NCI-H128 (cell line): Measurements from ENCODE around the gene BMP6.

Experiments
- DNase-seq: peaks from one replicate; lab custom pipeline; 2025; ENCODE audit not compliant: unreplicated experiment; lab: John Stamatoyannopoulos, UW

The BMP6 gene

GRCh38 chr6:7821426-7821825 lies 95.5 kb downstream of the BMP6 start:
- DNase-seq = no peak

- DNase-seq = no peak
These were observed 97.7 kb downstream of the BMP6 start for GRCh38 chr6:7823552-7823951.

GRCh38 chr6:7825986-7826385 lies 100.1 kb downstream of the BMP6 start:
- no peak for DNase-seq

GRCh38 chr6:7827142-7827541 lies 101.2 kb downstream of the BMP6 start:
- DNase-seq = no peak

GRCh38 chr6:7828124-7828523 lies 102.2 kb downstream of the BMP6 start:
- DNase-seq = no peak

- DNase-seq = no peak
These were observed 107.2 kb downstream of the BMP6 start for GRCh38 chr6:7832904-7833750.

GRCh38 chr6:7833751-7834070 lies 107.8 kb downstream of the BMP6 start:
- DNase-seq = no peak

- DNase-seq = no peak
These were observed 110.6 kb downstream of the BMP6 start for GRCh38 chr6:7836371-7837026.

- no peak for DNase-seq
These were observed 116.0 kb downstream of the BMP6 start for GRCh38 chr6:7841781-7842468.

- no peak for DNase-seq
These were observed 121.3 kb downstream of the BMP6 start for GRCh38 chr6:7846966-7847818.

GRCh38 chr6:7848229-7848628 lies 122.3 kb downstream of the BMP6 start:
- DNase-seq = no peak

GRCh38 chr6:7851780-7852179 lies 125.9 kb downstream of the BMP6 start:
- no peak for DNase-seq

- no peak for DNase-seq
These were observed 133.7 kb downstream of the BMP6 start for GRCh38 chr6:7859591-7859990.

- DNase-seq = no peak
These were observed 139.9 kb downstream of the BMP6 start for GRCh38 chr6:7865781-7866180.

- no peak for DNase-seq
These were observed 140.6 kb downstream of the BMP6 start for GRCh38 chr6:7866526-7866925.

GRCh38 chr6:7868926-7869325 lies 143.0 kb downstream of the BMP6 start:
- no peak for DNase-seq

- no peak for DNase-seq
These were observed 152.6 kb downstream of the BMP6 start for GRCh38 chr6:7878401-7878964.

GRCh38 chr6:7879043-7879442 lies 153.1 kb downstream of the BMP6 start:
- no peak for DNase-seq

GRCh38 chr6:7879579-7879978 lies 153.7 kb downstream of the BMP6 start:
- no peak for DNase-seq

GRCh38 chr6:7879980-7880717 lies 154.2 kb downstream of the BMP6 start:
- DNase-seq = no peak
